HepG2 (cell line): ENCODE results near the gene CABLES2. TPM values are rescaled to one million over a fixed set of nuclear protein-coding genes. Genes with fewer than 3 reads are reported as not detected.
A peak's percentile ranks its signal among the peaks of the same experiment; 100 is the strongest.

ENCODE experiments used
- ATAC-seq: fragments of 200-7000 bp; cut with Tn5 transposase; 3 replicates; pipeline ENCODE4 v1.9.1; 2020; ENCODE audit warnings: mild to moderate bottlenecking, moderate library complexity
- BruUV-seq: library from RNA; stranded (reverse); fragments of 400-500 nt; replicated peaks from 2 replicates; lab custom pipeline; 2021; lab: Mats Ljungman, UMichigan
- CTCF ChIA-PET: fragments of 300-600 bp; formaldehyde crosslinking; extraction: SDS; loops from one replicate; lab custom pipeline; 2021; ENCODE audit warnings: low total read pairs, inconsistent platforms, low intra/inter-chr PET ratio; lab: Yijun Ruan, JAX
- POLR2A ChIA-PET: fragments of 350-600 bp; sonication (Branson Sonifier 250); formaldehyde crosslinking; loops from one replicate; lab custom pipeline; 2020; ENCODE audit warnings: antibody characterized with exemption, inconsistent platforms; lab: Yijun Ruan, JAX
- DNase-seq: peaks from one replicate; pipeline ENCODE4 v3.0.0-alpha.2; 2015; ENCODE audit warnings: low spot score
- FAIRE-seq: peaks from 3 replicates; lab custom pipeline; 2011; peaks lifted over from hg19 to GRCh38; lab: Jason Lieb, UNC
- H2AFZ ChIP-seq: one replicate; pipeline ENCODE4 v1.6.1; 2011; ENCODE audit warnings: low read length, inconsistent platforms
- H3K27ac ChIP-seq: fragments of 300-600 bp; 3 replicates; pipeline ENCODE4 v1.8.0; 2011; ENCODE audit warnings: mixed run types, mild to moderate bottlenecking, mixed read lengths, low read length, inconsistent platforms; ENCODE audit not compliant: insufficient read depth; ENCODE audit errors: extremely low read length
- H3K27me3 ChIP-seq, 2 experiments: fragments of 200-600 bp in 1 of 2; 2 replicates in 1 of 2; 3 replicates in 1 of 2; pipeline versions ENCODE4 v1.6.0 to v1.8.0; 2011; ENCODE audit warnings: low read length in 2 of 2, mild to moderate bottlenecking in 2 of 2, moderate library complexity in 2 of 2, inconsistent platforms in 1 of 2; ENCODE audit not compliant: insufficient read depth in 2 of 2, control insufficient read depth in 1 of 2
- H3K36me3 ChIP-seq, 2 experiments: fragments of 200-600 bp in 1 of 2; replicated peaks in 1 of 2; 2 replicates in 1 of 2; 3 replicates in 1 of 2; pipeline versions ENCODE4 v1.5.1 to v1.8.0; 2011; ENCODE audit warnings: low read length in 2 of 2, inconsistent platforms in 1 of 2; ENCODE audit not compliant: insufficient read depth in 2 of 2, control insufficient read depth in 1 of 2
- H3K4me1 ChIP-seq: 2 replicates; pipeline ENCODE4 v1.5.1; 2012; ENCODE audit warnings: low read length, inconsistent platforms; ENCODE audit not compliant: insufficient read depth
- H3K4me2 ChIP-seq: 2 replicates; pipeline ENCODE4 v1.6.0; 2011; ENCODE audit warnings: low read depth, low read length, inconsistent platforms
- H3K4me3 ChIP-seq, 3 experiments: fragments of 200-600 bp in 1 of 3; sonication (generic), shearing (Covaris generic) in 1 of 3; replicated peaks in 1 of 3; 2 replicates each; pipeline ENCODE4 v1.5.1; 2011 to 2016; ENCODE audit warnings: low read length in 3 of 3, inconsistent platforms in 2 of 3, low read depth in 2 of 3, mild to moderate bottlenecking in 2 of 3, control low read depth in 1 of 3, mixed read lengths in 1 of 3; ENCODE audit not compliant: insufficient read depth in 1 of 3
- H3K79me2 ChIP-seq: one replicate; pipeline ENCODE4 v1.6.1; 2011; ENCODE audit warnings: low read length, inconsistent platforms; ENCODE audit not compliant: insufficient read depth
- H3K9ac ChIP-seq: 2 replicates; pipeline ENCODE4 v1.6.0; 2011; ENCODE audit warnings: mild to moderate bottlenecking, low read depth, low read length, inconsistent platforms; ENCODE audit not compliant: insufficient read depth
- H3K9me3 ChIP-seq: 2 replicates; pipeline ENCODE4 v1.5.1; 2012; ENCODE audit warnings: mild to moderate bottlenecking, low read length
- H4K20me1 ChIP-seq: 2 replicates; pipeline ENCODE4 v1.6.0; 2011; ENCODE audit warnings: inconsistent platforms, mild to moderate bottlenecking, low read length, moderate library complexity; ENCODE audit not compliant: insufficient read depth
- AGO2 ChIP-seq: fragments of 200-400 bp; formaldehyde crosslinking; optimal IDR thresholded peaks from 2 replicates; pipeline ENCODE3; 2017; ENCODE audit warnings: mild to moderate bottlenecking, low read depth, low read length, moderate library complexity
- FOXK2 ChIP-seq: fragments of 450-650 bp; IDR thresholded peaks from 2 replicates; pipeline ENCODE4 v1.6.1; 2016
- GABPB1 ChIP-seq: IDR thresholded peaks from 2 replicates; pipeline ENCODE4 v1.6.1; 2016; ENCODE audit warnings: mild to moderate bottlenecking, missing genetic modification reagents, moderate library complexity, missing compliant biosample characterization
- HHEX ChIP-seq: IDR thresholded peaks from 2 replicates; pipeline ENCODE4 v1.6.1; 2016; ENCODE audit warnings: control low read depth
- HMG20B ChIP-seq: conservative IDR thresholded peaks from 2 replicates; pipeline ENCODE4 v1.6.1; 2016; ENCODE audit warnings: missing genetic modification reagents, missing compliant biosample characterization
- MAFK ChIP-seq, 2 experiments: IDR thresholded peaks in 1 of 2; conservative IDR thresholded peaks in 1 of 2; 2 replicates each; pipeline ENCODE4 v1.6.1; 2011; ENCODE audit warnings: improper control_type of control experiment in 2 of 2, low read length in 2 of 2
- SRSF1 ChIP-seq: fragments of 200-400 bp; formaldehyde crosslinking; optimal IDR thresholded peaks from 2 replicates; pipeline ENCODE3; 2017; ENCODE audit warnings: mild to moderate bottlenecking, low read depth, low read length, moderate library complexity
- TBP ChIP-seq: sonication (generic); formaldehyde crosslinking; IDR thresholded peaks from 2 replicates; pipeline ENCODE4 v1.5.0; 2020; ENCODE audit warnings: missing genetic modification reagents
- TBX2 ChIP-seq: sonication (generic); formaldehyde crosslinking; IDR thresholded peaks from 2 replicates; pipeline ENCODE4 v1.5.0; 2020; ENCODE audit warnings: missing genetic modification reagents, mild to moderate bottlenecking, borderline replicate concordance
- TGIF2 ChIP-seq: IDR thresholded peaks from 2 replicates; pipeline ENCODE4 v1.6.1; 2016; ENCODE audit warnings: control low read depth, missing compliant biosample characterization
- TP53 ChIP-seq: sonication (generic); formaldehyde crosslinking; conservative IDR thresholded peaks from 2 replicates; pipeline ENCODE4 v1.4.0; 2020; ENCODE audit warnings: missing genetic modification reagents
- ZBTB33 ChIP-seq: sonication (generic); formaldehyde crosslinking; IDR thresholded peaks from 2 replicates; pipeline ENCODE4 v1.4.0; 2020; ENCODE audit warnings: missing genetic modification reagents
- ZBTB7A ChIP-seq: sonication (generic); formaldehyde crosslinking; IDR thresholded peaks from 2 replicates; pipeline ENCODE4 v1.8.0; 2022; ENCODE audit warnings: mild to moderate bottlenecking, missing genetic modification reagents
- ZFY ChIP-seq: sonication (generic); formaldehyde crosslinking; IDR thresholded peaks from 2 replicates; pipeline ENCODE4 v1.4.0; 2020; ENCODE audit warnings: missing genetic modification reagents
- ZNF317 ChIP-seq: sonication (generic); formaldehyde crosslinking; IDR thresholded peaks from 2 replicates; pipeline ENCODE4 v1.5.0; 2020; ENCODE audit warnings: mild to moderate bottlenecking, missing genetic modification reagents
- ZNF431 ChIP-seq: sonication (generic); formaldehyde crosslinking; IDR thresholded peaks from 2 replicates; pipeline ENCODE4 v1.9.0; 2022; ENCODE audit warnings: missing genetic modification reagents, low read depth, mild to moderate bottlenecking, borderline replicate concordance
- ZNF567 ChIP-seq: sonication (generic); formaldehyde crosslinking; IDR thresholded peaks from 2 replicates; pipeline ENCODE4 v1.8.1; 2023; ENCODE audit warnings: mild to moderate bottlenecking, missing genetic modification reagents, borderline replicate concordance
- ZNF746 ChIP-seq: sonication (generic); formaldehyde crosslinking; IDR thresholded peaks from 2 replicates; pipeline ENCODE4 v1.8.0; 2022; ENCODE audit warnings: mild to moderate bottlenecking, missing genetic modification reagents
- ZNF788 ChIP-seq: sonication (generic); formaldehyde crosslinking; IDR thresholded peaks from 2 replicates; pipeline ENCODE4 v1.5.0; 2020; ENCODE audit warnings: mild to moderate bottlenecking, missing genetic modification reagents, borderline replicate concordance
- ZSCAN25 ChIP-seq: sonication (generic); formaldehyde crosslinking; IDR thresholded peaks from 2 replicates; pipeline ENCODE4 v1.8.0; 2022; ENCODE audit warnings: mild to moderate bottlenecking, missing genetic modification reagents
- WGBS: methylation state at CpG from one replicate; pipeline ENCODE4 v1.1.6; 2017; ENCODE audit warnings: low lambda C conversion rate; 5-methylcytosine and 5-hydroxymethylcytosine counted together
- in situ Hi-C: cut with HindIII; loops from 2 replicates; pipeline ENCODE4 v1.10.0; 2017; ENCODE audit warnings: low pct_unique_long_range_greater_than_20kb; ENCODE audit not compliant: extremely low pct_ligation_motif_present
- intact Hi-C: fragments of 100-400 bp; cut with micrococcal nuclease; formaldehyde crosslinking; loops from one replicate; pipeline ENCODE4 v1.10.0; 2022; ENCODE audit not compliant: unreplicated experiment
- polyA plus RNA-seq, 8 experiments: library from polyadenylated mRNA; depleted of rRNA in 3 of 8; stranded (reverse) in 7 of 8; unstranded in 1 of 8; fragments of >200 nt; fragmentation: Illumina TruSeq in 4 of 8; extraction: Trizol in 4 of 8; gene quantifications; 2 replicates each; pipeline versions ENCODE4 v1.2.1 to v1.2.3, GENCODE V29; 2011 to 2016; ENCODE audit warnings: low read depth in 4 of 8, missing spikeins in 1 of 8, mixed read lengths in 1 of 8; ENCODE audit not compliant: insufficient read depth in 1 of 8
- total RNA-seq, 5 experiments: library from RNA; depleted of rRNA; stranded (reverse); fragments of >200 nt; fragmentation: Illumina TruSeq; extraction: Trizol; gene quantifications; 2 replicates each; pipeline ENCODE4 v1.2.3, GENCODE V29; 2016; ENCODE audit warnings: low read depth in 1 of 5
- TF ChIP-seq, protein P1 (sequence below): sonication (generic); formaldehyde crosslinking; IDR thresholded peaks from 2 replicates; pipeline ENCODE4 v1.5.0; 2020; ENCODE audit warnings: mild to moderate bottlenecking, missing genetic modification reagents, moderate library complexity

Gene CABLES2
- total and polyA plus RNA-seq, 2 of the 13 experiments (the other 11 are each of a cell fraction or from before 2014, with no cell fraction given), result 5.2 to 9.7 TPM

DNA sequence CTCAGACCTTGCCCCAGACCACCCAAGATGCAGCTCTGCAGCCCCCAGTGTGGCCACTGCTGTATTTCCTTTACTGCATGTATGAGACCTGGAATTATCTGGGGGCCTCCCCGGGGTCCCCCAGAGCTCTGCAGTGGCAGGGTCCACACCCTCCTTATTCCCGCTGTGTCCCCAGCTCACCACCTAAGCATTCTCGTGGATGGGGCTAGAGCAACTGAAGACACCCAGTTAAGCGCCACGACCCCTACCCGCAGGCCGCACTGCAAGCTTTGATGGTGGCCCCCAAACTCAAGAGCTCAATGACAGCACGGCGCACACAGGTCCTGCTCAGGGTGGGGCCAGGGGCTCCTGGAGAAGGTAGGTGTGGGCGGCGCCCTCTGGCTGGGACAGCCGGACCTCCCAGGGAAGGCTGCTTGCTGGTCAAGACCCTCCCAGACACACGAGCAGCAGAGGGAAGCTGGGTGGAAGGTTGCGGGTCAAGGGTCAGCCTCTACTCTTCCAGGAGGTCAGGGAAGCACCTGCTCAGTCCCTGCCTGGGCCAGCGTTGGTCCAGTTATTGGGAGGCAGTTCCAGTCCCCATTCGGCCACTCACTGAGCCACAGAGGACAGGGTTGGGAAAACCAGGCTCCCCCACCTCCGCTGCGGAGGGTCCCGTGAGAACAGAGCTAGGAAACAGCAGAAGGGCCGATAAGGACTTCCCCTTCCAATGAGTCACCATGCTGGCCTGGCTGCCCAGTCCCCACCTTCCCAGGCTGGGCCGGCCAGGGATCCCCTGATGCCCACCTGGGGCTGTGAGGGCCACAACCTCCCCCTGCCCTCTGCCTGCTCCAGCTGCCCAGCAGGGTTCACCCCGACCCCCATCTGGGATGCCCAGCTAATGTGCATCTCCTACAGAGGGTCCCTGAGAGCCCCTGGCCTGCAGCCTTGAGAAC, 42.9 kb downstream of the CABLES2 start:
- POLR2A ChIA-PET, result interaction anchor here (0.7 to 10.1 kb wide), 7 partner anchors 7 to 58 kb away, joined by 3 to 187 read pairs (median 51); partner anchors contain the start of genes ADRM1 and RPS21
- CTCF ChIA-PET, result no interaction called here
- Histone ChIP-seq H3K79me2 (peaks cover 35% of the 10 kb centered on the region), H3K36me3 (peaks cover 13 to 19% of the 10 kb centered on the region in 2 experiments; a peak in 4 of 5 replicates), H3K27ac (no peak overlapping the region), H3K4me1 (peaks cover 65% of the 10 kb centered on the region), H3K27me3 (no peaks in the 10 kb centered on the region), H2AFZ (no peak overlapping the region), H3K9me3 (no peaks in the 10 kb centered on the region), H3K9ac (no peak overlapping the region), H3K4me3 (no peak overlapping the region; a peak in 1 of 6 replicates), H4K20me1 (peaks cover 30% of the 10 kb centered on the region), H3K4me2 (peak overlapping the region; percentile 99)
- 82% methylated on average over 21 of the region's 22 CpGs for WGBS
- no TSS peak for BruUV-seq
- in situ Hi-C loops (no loop called here), intact Hi-C loops (loop anchor here (10.0 kb wide), 1 partner anchor 1601 kb away; the partner anchor contains the start of gene ZNF512B)
- peak; percentile 49 for FAIRE-seq
- no peak for DNase-seq
- no peak for ATAC-seq
- TF ChIP-seq ZNF746 (CRISPR knock-in tag) (no peak), FOXK2 (no peak), SRSF1 (peak; percentile 9), HMG20B (no peak), ZNF567 (no peak), TBX2 (CRISPR knock-in tag) (peak; percentile 34; the same call in 1 of the 2 replicates), TP53 (CRISPR knock-in tag) (no peak), GABPB1 (CRISPR knock-in tag) (peak; percentile 21; the same call in 1 of the 2 replicates), ZNF431 (CRISPR knock-in tag) (no peak), MAFK (conservative IDR thresholded peaks at IDR 0.05 in 1 of 2, IDR thresholded peaks at IDR 0.05 in 1 of 2; ENCODE audit: low read length in 2 of 2) (no peak), AGO2 (peak; percentile 71), TGIF2 (no peak), HHEX (CRISPR knock-in tag) (no peak), ZFY (peak; percentile 14; the same call in 1 of the 2 replicates), ZNF317 (CRISPR knock-in tag) (no peak), ZSCAN25 (CRISPR knock-in tag) (0 out of 2 replicates have a peak, but pooled peaks have one; percentile 54), ZNF788 (peak; percentile 21; the same call in 1 of the 2 replicates), ZBTB7A (CRISPR knock-in tag) (0 out of 2 replicates have a peak, but pooled peaks have one; percentile 56), ZBTB33 (CRISPR knock-in tag) (peak; percentile 45; the same call in 1 of the 2 replicates), TBP (CRISPR knock-in tag) (no peak)
- TF ChIP-seq, protein P1, sequence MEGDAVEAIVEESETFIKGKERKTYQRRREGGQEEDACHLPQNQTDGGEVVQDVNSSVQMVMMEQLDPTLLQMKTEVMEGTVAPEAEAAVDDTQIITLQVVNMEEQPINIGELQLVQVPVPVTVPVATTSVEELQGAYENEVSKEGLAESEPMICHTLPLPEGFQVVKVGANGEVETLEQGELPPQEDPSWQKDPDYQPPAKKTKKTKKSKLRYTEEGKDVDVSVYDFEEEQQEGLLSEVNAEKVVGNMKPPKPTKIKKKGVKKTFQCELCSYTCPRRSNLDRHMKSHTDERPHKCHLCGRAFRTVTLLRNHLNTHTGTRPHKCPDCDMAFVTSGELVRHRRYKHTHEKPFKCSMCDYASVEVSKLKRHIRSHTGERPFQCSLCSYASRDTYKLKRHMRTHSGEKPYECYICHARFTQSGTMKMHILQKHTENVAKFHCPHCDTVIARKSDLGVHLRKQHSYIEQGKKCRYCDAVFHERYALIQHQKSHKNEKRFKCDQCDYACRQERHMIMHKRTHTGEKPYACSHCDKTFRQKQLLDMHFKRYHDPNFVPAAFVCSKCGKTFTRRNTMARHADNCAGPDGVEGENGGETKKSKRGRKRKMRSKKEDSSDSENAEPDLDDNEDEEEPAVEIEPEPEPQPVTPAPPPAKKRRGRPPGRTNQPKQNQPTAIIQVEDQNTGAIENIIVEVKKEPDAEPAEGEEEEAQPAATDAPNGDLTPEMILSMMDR, result peak; percentile 58
